Thyroid gland (tissue), 4 donors: ENCODE data around the gene LHFPL2.

Source experiments
- CTCF ChIP-seq, 6 experiments: fragments of 200-600 bp in 3 of 6; fragments of 450-650 bp in 3 of 6; sonication (generic) in 3 of 6; IDR thresholded peaks; one replicate each; pipeline ENCODE4 v1.5.1; 2016 to 2019; ENCODE audit warnings: antibody characterized with exemption in 6 of 6, mild to moderate bottlenecking in 2 of 6, inconsistent platforms in 1 of 6, moderate library complexity in 1 of 6
- POLR2A ChIP-seq, 2 donors: fragments of 450-650 bp; IDR thresholded peaks; one replicate each; pipeline ENCODE4 v1.6.1; 2017; ENCODE audit warnings: antibody characterized with exemption in 2 of 2, mild to moderate bottlenecking in 2 of 2, moderate library complexity in 1 of 2

DNA sequence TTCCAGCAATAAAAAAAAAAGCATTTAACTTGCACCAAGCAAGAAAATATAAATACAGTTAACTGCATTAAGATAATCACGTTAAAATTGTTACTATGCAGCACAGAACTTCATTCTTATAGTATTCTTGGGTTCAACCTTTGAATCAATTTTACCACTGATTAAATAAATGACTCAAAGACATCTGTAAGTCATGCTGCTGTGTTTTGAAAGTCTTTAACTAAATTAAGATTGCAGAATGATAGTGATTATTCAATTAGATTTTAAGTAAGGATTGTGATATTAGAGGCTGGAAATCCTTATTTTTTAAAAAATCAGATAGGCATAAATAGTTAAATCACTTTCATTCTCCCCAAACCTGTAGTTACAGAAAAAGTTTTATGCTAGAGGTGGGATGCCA, 171.8 kb downstream of the LHFPL2 start:
- TF ChIP-seq CTCF (IDR thresholded peaks at IDR 0.05) (no peak), POLR2A (IDR thresholded peaks at IDR 0.05) (no peak)
